HG03457 (cell line): ENCODE measurements around the gene SPATA21.
"Not testable (repeated sequence)": the region's sequence is repeated elsewhere in the genome, so short reads cannot be mapped to it uniquely, and the experiment has no call there.

Source experiments
- ATAC-seq: cut with Tn5 transposase; IDR thresholded peaks from one replicate; pipeline ENCODE4 v1.9.1; 2021; ENCODE audit warnings: moderate number of reproducible peaks; ENCODE audit not compliant: unreplicated experiment

SPATA21 gene

GRCh38 chr1:16436946-16437474 lies at the start of gene SPATA21:
Gene SPATA21 (minus strand): TSS chr1:16437424. CDS start chr1:16431371, 6,053 bp downstream.
- no peak for ATAC-seq

- not testable (repeated sequence) for ATAC-seq
These were observed 49.8 kb upstream of the SPATA21 start for GRCh38 chr1:16487011-16487410.

- ATAC-seq = not testable (repeated sequence)
These were observed 49.1 kb upstream of the SPATA21 start for GRCh38 chr1:16486316-16486715.

- no peak for ATAC-seq
These were observed 47.7 kb upstream of the SPATA21 start for GRCh38 chr1:16484931-16485330.

GRCh38 chr1:16484501-16484835 lies 47.2 kb upstream of the SPATA21 start:
- ATAC-seq = no peak

DNA sequence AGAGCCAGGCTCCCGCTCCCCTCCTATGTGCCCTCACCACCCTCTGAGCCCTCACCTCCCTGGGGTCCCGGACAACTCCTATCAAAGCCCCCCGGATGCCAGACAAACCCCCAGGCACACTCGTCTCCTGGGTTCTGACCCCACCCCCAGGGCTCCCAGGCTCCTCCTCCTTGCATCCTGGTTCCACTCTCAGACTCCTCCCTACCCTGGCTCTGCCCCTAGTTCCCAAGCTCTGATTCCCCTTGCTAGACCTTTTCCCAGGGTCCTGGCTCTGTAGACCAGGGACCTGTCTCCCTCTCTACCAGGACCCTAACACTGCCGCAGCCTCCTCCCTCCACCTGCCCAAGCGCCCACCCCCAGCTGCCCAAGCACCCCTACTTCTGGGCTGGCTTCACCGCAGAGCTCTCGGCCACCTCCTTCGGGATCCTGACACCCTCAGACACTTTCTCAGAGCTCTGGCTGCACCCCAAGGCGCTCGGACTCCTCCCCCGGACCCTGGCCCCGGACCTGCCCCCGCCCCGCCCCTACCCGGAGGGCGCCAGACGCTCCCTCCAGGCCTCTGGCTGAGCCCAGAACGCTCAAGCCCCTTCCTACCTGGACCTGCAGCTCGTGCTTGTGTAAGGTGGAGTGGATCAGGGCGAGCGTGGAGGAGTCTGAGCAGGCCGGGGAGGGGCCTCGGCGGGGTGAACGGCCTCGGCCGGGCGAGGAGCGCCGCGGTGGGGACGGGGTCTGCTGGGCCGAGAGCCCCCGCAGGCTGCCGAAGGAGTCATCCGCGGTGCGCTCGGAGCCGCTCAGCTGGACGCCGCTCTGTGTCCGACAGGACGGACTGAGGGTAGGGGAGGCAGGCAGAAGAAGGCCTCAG lies 46.6 kb upstream of the SPATA21 start:
- ATAC-seq = not testable (repeated sequence)

DNA sequence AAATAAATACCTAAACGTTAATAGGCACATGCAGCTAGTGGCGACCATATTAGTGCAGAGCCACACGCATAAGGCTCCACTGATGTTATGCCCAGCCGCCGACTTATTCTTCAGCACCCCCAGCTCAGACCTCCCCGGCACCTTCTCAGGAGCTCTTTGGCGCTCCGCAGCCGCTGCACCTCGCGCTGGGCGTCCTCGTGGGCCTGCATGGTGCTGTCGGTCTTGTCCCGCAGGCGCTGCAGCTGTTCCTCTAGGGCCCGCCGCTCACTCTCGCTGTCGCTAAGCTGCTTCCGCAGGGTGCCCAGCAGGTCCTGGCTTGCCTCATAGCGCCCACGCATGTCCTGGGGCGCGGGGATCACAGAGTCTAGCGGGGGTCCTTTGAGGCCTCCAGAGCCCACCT lies 45.9 kb upstream of the SPATA21 start:
- ATAC-seq = not testable (repeated sequence)

- no peak for ATAC-seq
These were observed 40.9 kb upstream of the SPATA21 start for GRCh38 chr1:16478091-16478490.

DNA sequence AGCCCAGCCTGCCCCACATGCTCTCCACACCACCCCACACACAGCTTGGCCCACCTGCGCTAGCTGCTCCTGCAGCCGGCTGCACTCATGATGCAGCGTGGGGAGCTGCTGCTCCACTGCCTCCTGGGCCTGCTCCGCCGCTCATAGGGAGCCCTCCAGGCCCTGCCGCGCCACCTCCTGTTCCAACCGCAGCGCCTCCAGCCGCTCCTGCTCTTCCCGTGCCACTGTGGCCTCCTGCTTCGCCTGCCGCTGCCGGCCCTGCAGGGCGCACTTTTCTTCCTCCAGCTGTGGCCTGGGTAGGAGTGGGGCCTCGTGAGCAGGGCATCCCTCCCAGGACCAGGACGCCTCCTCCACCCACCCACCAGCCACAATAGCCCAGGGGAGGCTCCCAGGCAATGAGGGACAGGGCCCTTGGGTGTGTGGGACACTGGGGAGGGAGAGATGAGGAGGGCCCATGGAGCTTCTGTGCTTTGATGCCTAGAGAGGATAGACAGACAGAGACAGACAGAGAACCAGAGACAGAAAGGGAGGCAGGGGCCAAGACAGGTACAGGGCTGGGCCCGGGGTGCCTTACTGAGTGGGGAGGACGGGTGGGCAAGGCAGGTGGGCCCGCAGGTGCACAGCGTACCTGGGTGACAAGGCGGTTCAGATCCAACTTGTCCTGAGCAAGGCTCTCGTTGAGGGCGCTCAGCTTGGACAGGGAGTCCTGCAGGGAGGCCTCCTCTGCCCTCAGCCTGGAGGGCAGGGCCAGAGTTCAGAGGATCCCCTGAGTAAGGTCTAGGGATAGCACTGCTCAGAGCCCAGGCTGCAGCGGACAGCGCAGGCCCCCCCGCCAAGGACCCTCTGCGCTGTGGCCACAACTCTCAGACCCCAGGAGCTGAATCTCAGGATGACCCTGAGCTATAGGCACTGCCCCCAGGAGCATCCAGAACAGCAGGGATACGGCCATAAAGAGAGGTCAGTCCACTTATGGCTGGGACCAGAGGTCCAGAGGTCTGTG lies 38.8 kb upstream of the SPATA21 start:
- ATAC-seq = not testable (repeated sequence)

GRCh38 chr1:16474891-16475290 lies 37.7 kb upstream of the SPATA21 start:
- not testable (repeated sequence) for ATAC-seq

DNA sequence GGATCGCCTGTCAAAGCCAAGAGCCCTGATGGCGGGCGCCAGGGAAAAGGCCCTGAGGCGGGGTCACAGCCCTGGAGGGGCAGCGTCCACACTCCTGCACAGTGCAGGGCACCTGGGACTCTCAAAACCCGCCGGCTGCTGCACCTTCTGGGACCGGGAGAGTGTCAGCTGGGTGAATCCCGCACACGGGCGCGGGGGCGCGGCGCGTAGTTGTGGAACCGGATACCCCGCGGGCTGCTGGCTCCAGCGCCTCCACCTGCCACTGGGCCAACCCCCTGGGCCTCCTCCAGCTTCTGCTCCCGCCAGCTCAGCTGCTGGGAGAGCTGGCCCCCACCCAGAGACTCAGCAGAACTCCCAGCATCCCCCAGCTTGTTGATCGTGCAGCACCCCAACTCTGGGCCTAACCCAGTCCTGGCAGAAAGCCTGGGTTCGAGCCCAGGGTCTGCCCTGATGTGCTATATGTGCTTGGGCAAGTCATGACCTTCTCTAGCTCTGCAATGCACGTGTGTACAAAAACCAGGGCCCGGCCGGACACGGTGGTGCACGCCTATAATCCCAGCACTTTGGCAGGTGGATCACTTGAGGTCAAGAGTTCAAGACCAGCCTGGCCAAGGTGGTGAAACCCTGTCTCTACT lies 37.1 kb upstream of the SPATA21 start:
- no peak for ATAC-seq

DNA sequence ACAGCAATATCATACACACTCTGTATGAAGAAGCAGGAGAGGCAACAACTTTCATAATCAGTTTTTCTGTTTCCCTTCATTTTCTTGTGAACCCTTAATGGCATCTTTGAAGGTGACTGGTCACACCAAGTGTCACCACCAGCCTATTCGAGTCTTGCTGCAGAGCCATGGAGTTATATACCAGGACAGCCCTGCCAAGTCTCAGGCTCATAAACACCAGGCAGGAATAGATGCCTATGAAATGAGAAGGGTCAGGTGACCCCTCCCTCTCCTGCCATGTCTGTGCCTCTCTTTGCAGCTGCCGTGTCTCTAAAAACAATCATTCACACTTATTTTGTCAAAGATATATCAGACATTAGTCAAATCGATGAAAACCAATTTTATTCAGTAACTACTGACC lies 31.3 kb upstream of the SPATA21 start:
- no peak for ATAC-seq

DNA sequence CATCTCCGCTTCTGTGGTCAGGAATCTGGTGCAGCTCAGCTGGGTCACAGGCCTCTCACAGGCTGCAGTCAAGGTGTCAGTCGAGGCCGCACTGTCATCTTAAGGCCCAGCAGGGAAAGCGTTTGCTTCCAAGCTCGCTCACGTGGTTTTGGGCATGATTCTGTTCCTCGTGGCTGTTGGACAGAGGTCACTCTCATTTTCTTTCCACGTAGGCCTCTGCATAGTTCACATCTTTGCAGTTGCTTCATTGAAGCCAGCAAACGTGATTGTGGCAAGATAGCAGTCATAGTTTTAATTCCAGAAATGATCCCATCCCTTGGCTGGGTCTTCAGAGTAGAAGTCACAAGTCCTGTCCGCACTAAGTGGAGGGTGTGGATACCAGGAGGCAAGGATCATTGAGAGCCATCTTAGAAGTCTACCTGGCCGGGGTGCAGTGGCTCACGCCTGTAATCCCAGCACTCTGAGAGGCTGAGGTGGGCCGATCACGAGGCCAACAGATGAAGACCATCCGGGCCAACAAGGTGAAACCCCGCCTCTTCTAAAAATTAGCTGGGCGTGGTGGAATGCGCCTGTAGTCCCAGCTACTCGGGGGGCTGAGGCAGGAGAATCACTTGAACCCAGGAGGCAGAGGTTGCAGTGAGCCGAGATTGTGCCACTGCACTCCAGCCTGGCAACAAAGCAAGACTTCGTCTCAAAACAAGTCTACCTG lies 27.8 kb upstream of the SPATA21 start:
- ATAC-seq = no peak

GRCh38 chr1:16462773-16463330 lies 25.6 kb upstream of the SPATA21 start:
- no peak for ATAC-seq

DNA sequence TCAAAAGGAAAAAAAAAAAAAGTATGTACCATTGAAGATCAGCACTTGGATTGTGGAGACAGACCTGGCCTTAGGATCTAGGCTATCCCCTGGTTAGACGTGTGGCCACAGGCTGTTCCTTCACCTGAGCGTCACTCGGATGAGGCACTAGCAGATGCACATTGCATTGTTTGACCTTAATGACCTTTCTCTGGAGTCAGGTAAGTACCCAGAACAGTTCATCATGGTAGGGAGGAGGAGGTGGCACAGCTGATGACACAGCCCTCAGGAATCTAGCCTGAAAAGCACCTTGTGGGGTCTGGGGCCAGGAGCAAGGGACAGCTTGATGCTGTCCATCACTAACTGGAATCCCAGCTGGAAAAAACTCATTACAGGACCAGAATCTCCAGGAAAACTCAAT lies 24.5 kb upstream of the SPATA21 start:
- ATAC-seq = no peak

GRCh38 chr1:16459352-16459925 lies 22.2 kb upstream of the SPATA21 start:
- ATAC-seq = no peak

DNA sequence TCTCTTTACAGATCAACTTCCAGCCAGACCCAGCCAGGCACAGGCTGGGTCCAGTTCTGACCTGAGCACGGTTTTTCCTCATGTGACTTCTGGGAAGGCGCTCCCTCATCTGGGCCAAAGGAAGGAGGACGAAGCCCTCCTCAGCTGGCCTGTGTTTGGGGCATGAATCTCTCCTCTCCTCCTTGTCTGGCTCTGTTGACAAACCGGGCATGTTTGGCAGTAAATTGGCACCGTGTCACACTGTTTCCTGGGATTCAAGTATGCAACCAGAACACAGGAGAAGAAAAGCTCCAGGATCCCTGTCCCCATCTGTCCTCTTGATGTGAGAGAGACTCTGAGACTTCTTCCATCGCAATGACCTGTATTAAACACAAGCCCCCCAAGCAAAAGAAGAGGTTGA lies 21.6 kb upstream of the SPATA21 start:
- no peak for ATAC-seq

DNA sequence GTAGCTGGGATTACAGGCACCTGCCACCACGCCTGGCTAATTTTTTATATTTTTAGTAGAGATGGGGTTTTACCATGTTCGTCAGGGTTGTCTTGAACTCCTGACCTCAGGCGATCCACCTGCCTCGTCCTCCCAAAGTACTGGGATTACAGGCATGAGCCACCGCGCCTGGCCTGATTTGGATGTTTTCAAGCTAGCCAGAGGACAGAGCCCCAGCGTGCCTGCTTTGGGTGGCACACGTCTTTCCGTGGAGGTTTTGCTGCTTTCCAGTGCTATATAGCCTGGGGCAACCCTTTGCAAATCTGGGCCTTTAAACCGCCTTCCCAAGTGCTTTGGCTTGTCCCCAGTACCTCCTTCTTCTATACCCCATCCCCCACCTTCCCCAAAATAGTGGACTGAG lies 18.9 kb upstream of the SPATA21 start:
- ATAC-seq = not testable (repeated sequence)

- ATAC-seq = not testable (repeated sequence)
These were observed 17.7 kb upstream of the SPATA21 start for GRCh38 chr1:16454909-16455308.
